Endothelial cell of umbilical vein (primary cell): Measurements from ENCODE around the gene NT5DC2. TPM values are rescaled to one million over a fixed set of nuclear protein-coding genes. Genes with fewer than 3 reads are reported as not detected.

Source experiments
- BruUV-seq: library from RNA; stranded (reverse); fragments of 400-500 nt; replicated peaks from 2 replicates; lab custom pipeline; 2021; lab: Mats Ljungman, UMichigan
- CTCF ChIA-PET: fragments of 300-600, 350-600 bp; sonication (Branson Sonifier 250); formaldehyde crosslinking; loops from one replicate; lab custom pipeline; 2021; ENCODE audit warnings: antibody characterized with exemption, inconsistent platforms; lab: Charles Lee
- POLR2A ChIA-PET: fragments of 300-600, 350-600 bp; sonication (Branson Sonifier 250); formaldehyde crosslinking; loops from one replicate; lab custom pipeline; 2021; ENCODE audit warnings: antibody characterized with exemption, inconsistent platforms; lab: Charles Lee
- DNase-seq: peaks from one replicate; pipeline ENCODE4 v3.0.0-alpha.2; 2011; ENCODE audit warnings: low read depth, low spot score
- FAIRE-seq: peaks from 2 replicates; lab custom pipeline; 2011; peaks lifted over from hg19 to GRCh38; lab: Jason Lieb, UNC
- H2AFZ ChIP-seq: 2 replicates; pipeline ENCODE4 v1.6.0; 2012; ENCODE audit warnings: low read depth, low read length, control low read depth, inconsistent platforms
- H3K27ac ChIP-seq: 2 replicates; pipeline ENCODE4 v1.5.1; 2011; ENCODE audit warnings: low read depth, mild to moderate bottlenecking, control low read depth, low read length, moderate library complexity; ENCODE audit not compliant: insufficient read depth
- H3K27me3 ChIP-seq, 2 experiments: 2 replicates each; pipeline versions ENCODE4 v1.6.0 to v1.6.1; 2011; ENCODE audit warnings: low read length in 2 of 2, mixed read lengths in 1 of 2; ENCODE audit not compliant: control insufficient read depth in 2 of 2, insufficient read depth in 2 of 2
- H3K36me3 ChIP-seq, 2 experiments: 2 replicates in 1 of 2; 3 replicates in 1 of 2; pipeline ENCODE4 v1.5.1; 2011; ENCODE audit warnings: low read length in 2 of 2, mild to moderate bottlenecking in 1 of 2, moderate library complexity in 1 of 2; ENCODE audit not compliant: control insufficient read depth in 2 of 2, insufficient read depth in 2 of 2; ENCODE audit errors: extremely low read depth in 1 of 2
- H3K4me1 ChIP-seq: 3 replicates; pipeline ENCODE4 v1.5.1; 2011; ENCODE audit warnings: mild to moderate bottlenecking, low read length; ENCODE audit not compliant: control insufficient read depth, insufficient read depth; ENCODE audit errors: extremely low read depth
- H3K4me2 ChIP-seq: 2 replicates; pipeline ENCODE4 v1.6.1; 2011; ENCODE audit warnings: low read length, control low read depth, mixed read lengths; ENCODE audit not compliant: insufficient read depth
- H3K4me3 ChIP-seq, 3 experiments: fragments of 200-600 bp in 1 of 3; sonication (generic), shearing (Covaris generic) in 1 of 3; replicated peaks in 1 of 3; 2 replicates each; pipeline ENCODE4 v1.5.1; 2011 to 2016; ENCODE audit warnings: control low read depth in 3 of 3, low read length in 3 of 3, mild to moderate bottlenecking in 2 of 3, inconsistent platforms in 1 of 3, low read depth in 1 of 3, moderate library complexity in 1 of 3; ENCODE audit not compliant: insufficient read depth in 1 of 3
- H3K79me2 ChIP-seq: 2 replicates; pipeline ENCODE4 v1.6.0; 2012; ENCODE audit warnings: low read length, inconsistent platforms; ENCODE audit not compliant: control insufficient read depth, insufficient read depth
- H3K9ac ChIP-seq: replicated peaks from 2 replicates; pipeline ENCODE3; 2011; ENCODE audit warnings: low read length, control low read depth; ENCODE audit not compliant: insufficient read depth; ENCODE audit errors: extremely low read depth
- H3K9me1 ChIP-seq: replicated peaks from 3 replicates; pipeline ENCODE4 v1.6.0; 2011; ENCODE audit warnings: mild to moderate bottlenecking, low read length; ENCODE audit not compliant: control insufficient read depth, insufficient read depth; ENCODE audit errors: extremely low read depth
- H3K9me3 ChIP-seq: replicated peaks from 2 replicates; pipeline ENCODE4 v1.5.1; 2012; ENCODE audit warnings: low read length, inconsistent platforms; ENCODE audit not compliant: control insufficient read depth, insufficient read depth
- H4K20me1 ChIP-seq: replicated peaks from 2 replicates; pipeline ENCODE3; 2011; ENCODE audit warnings: mild to moderate bottlenecking, low read length; ENCODE audit not compliant: control insufficient read depth, insufficient read depth; ENCODE audit errors: extremely low read depth
- EZH2 ChIP-seq: IDR thresholded peaks from 2 replicates; pipeline ENCODE4 v1.6.1; 2012; ENCODE audit warnings: borderline replicate concordance, low read depth, mild to moderate bottlenecking, moderate library complexity, low read length, inconsistent platforms; ENCODE audit not compliant: severe bottlenecking
- FOS ChIP-seq: IDR thresholded peaks from 2 replicates; pipeline ENCODE4 v1.6.1; 2011; ENCODE audit warnings: mild to moderate bottlenecking, low read length, moderate library complexity, borderline replicate concordance; ENCODE audit not compliant: insufficient read depth
- GATA2 ChIP-seq: IDR thresholded peaks from 2 replicates; pipeline ENCODE4 v1.7.0; 2011; ENCODE audit warnings: low read depth, mild to moderate bottlenecking, moderate library complexity, mixed read lengths, low read length; ENCODE audit not compliant: insufficient read length, insufficient read depth
- JUN ChIP-seq: IDR thresholded peaks from 2 replicates; pipeline ENCODE4 v1.6.1; 2011; ENCODE audit warnings: borderline replicate concordance, low read depth; ENCODE audit not compliant: insufficient read length, insufficient read depth
- MYC ChIP-seq: IDR thresholded peaks from one replicate; pipeline ENCODE4 v1.6.1; 2011; ENCODE audit warnings: mild to moderate bottlenecking, low read depth, low read length
- POLR2A ChIP-seq: IDR thresholded peaks from 2 replicates; pipeline ENCODE4 v1.6.1; 2012; ENCODE audit warnings: low read depth, mild to moderate bottlenecking, control low read depth, low read length
- POLR2AphosphoS5 ChIP-seq: IDR thresholded peaks from 2 replicates; pipeline ENCODE4 v1.6.1; 2012; ENCODE audit warnings: low read depth, mild to moderate bottlenecking, control low read depth, low read length, moderate library complexity; ENCODE audit not compliant: insufficient read depth
- dilution Hi-C: fragments of 300-500 bp; cut with MboI; formaldehyde crosslinking; loops from one replicate; pipeline ENCODE4 v1.15.0; 2019; ENCODE audit warnings: low sequenced_read_pairs; ENCODE audit not compliant: extremely low pct_ligation_motif_present
- intact Hi-C: fragments of 100-400 bp; cut with micrococcal nuclease; formaldehyde crosslinking; loops from one replicate; pipeline ENCODE4 v1.10.0; 2022
- polyA plus RNA-seq, 4 experiments: library from polyadenylated mRNA; depleted of rRNA in 3 of 4; stranded (reverse) in 3 of 4; unstranded in 1 of 4; fragments of >200 nt; gene quantifications; 2 replicates each; pipeline versions ENCODE4 v1.2.1 to v1.2.3, GENCODE V29; 2011 to 2012; ENCODE audit warnings: missing spikeins in 1 of 4
- total RNA-seq: library from RNA; stranded (reverse); gene quantifications from 2 replicates; pipeline ENCODE4 v1.2.3, GENCODE V29; 2021
- TF ChIP-seq, protein P1 (sequence below), 2 donors: IDR thresholded peaks; 1 replicate in 1 of 2; 2 replicates in 1 of 2; pipeline ENCODE4 v1.5.1; 2011; ENCODE audit warnings: low read length in 2 of 2, mild to moderate bottlenecking in 2 of 2, moderate library complexity in 2 of 2, control low read depth in 1 of 2, inconsistent platforms in 1 of 2, low read depth in 1 of 2; ENCODE audit not compliant: insufficient read depth in 1 of 2; ENCODE audit errors: extremely low read depth in 1 of 2
- TF ChIP-seq, protein P2 (sequence below): IDR thresholded peaks from 2 replicates; pipeline ENCODE4 v1.6.1; 2011; ENCODE audit not compliant: insufficient read depth, insufficient read length

The NT5DC2 gene
- total and polyA plus RNA-seq, 2 donors (not counting 3 experiments of a cell fraction or from before 2014, with no cell fraction given): 298 to 402 TPM

- Histone ChIP-seq H4K20me1 (no peaks in the 10 kb centered on the region), H2AFZ (no peak overlapping the region), H3K9me3 (no peaks in the 10 kb centered on the region), H3K9ac (no peak overlapping the region), H3K27ac (no peak overlapping the region), H3K4me1 (no peaks in the 10 kb centered on the region), H3K27me3 (no peaks in the 10 kb centered on the region), H3K4me3 (no peak overlapping the region), H3K79me2 (peaks cover 2% of the 10 kb centered on the region), H3K36me3 (peaks cover 25 to 28% of the 10 kb centered on the region in 2 experiments), H3K9me1 (no peaks in the 10 kb centered on the region), H3K4me2 (no peak overlapping the region)
- intact Hi-C loops: no loop called here
- ChIA-PET POLR2A (interaction anchor here (0.6 kb wide), 1 partner anchor 58 kb away, joined by 8 read pairs; no protein-coding TSS in a partner anchor), CTCF (no interaction called here)
- TF ChIP-seq, protein P1, sequence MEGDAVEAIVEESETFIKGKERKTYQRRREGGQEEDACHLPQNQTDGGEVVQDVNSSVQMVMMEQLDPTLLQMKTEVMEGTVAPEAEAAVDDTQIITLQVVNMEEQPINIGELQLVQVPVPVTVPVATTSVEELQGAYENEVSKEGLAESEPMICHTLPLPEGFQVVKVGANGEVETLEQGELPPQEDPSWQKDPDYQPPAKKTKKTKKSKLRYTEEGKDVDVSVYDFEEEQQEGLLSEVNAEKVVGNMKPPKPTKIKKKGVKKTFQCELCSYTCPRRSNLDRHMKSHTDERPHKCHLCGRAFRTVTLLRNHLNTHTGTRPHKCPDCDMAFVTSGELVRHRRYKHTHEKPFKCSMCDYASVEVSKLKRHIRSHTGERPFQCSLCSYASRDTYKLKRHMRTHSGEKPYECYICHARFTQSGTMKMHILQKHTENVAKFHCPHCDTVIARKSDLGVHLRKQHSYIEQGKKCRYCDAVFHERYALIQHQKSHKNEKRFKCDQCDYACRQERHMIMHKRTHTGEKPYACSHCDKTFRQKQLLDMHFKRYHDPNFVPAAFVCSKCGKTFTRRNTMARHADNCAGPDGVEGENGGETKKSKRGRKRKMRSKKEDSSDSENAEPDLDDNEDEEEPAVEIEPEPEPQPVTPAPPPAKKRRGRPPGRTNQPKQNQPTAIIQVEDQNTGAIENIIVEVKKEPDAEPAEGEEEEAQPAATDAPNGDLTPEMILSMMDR (IDR thresholded peaks at IDR 0.05; ENCODE audit: extremely low read depth in 1 of 2, insufficient read depth in 1 of 2, low read depth in 1 of 2, low read length in 2 of 2): no peak
- no peak for TF ChIP-seq GATA2
- TF ChIP-seq POLR2A: no peak
- TF ChIP-seq POLR2AphosphoS5: no peak
- TF ChIP-seq FOS: no peak
- TF ChIP-seq, protein P2, sequence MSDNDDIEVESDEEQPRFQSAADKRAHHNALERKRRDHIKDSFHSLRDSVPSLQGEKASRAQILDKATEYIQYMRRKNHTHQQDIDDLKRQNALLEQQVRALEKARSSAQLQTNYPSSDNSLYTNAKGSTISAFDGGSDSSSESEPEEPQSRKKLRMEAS: no peak
- no peak for TF ChIP-seq EZH2
- TF ChIP-seq MYC: no peak
- TF ChIP-seq JUN: no peak
- no TSS peak for BruUV-seq
- no peak for DNase-seq
- dilution Hi-C loops: no loop called here
- FAIRE-seq: no peak
These were observed 18.4 kb upstream of the NT5DC2 start for GRCh38 chr3:52552089-52552488.
